Muscle of back (tissue), 11 donors: ENCODE results near the gene LILRA5. TPM values are rescaled to one million over a fixed set of nuclear protein-coding genes. Genes with fewer than 3 reads are reported as not detected.
"Not testable (repeated sequence)": the region's sequence is repeated elsewhere in the genome, so short reads cannot be mapped to it uniquely, and the experiment has no call there.

Experiments used
- DNase-seq, 3 donors: peaks; one replicate each; pipeline versions ENCODE4 v3.0.0 to v3.0.0-alpha.2; 2013
- polyA plus RNA-seq, 10 donors: library from polyadenylated mRNA; unstranded; fragments of 120-200 nt; gene quantifications; one replicate each; pipeline ENCODE4 v1.2.1, GENCODE V29; 2013; ENCODE audit not compliant: insufficient read length in 10 of 10

The LILRA5 gene
- polyA plus RNA-seq, 10 donors: 0.37 to 1.1 (median 0.54) TPM

DNA sequence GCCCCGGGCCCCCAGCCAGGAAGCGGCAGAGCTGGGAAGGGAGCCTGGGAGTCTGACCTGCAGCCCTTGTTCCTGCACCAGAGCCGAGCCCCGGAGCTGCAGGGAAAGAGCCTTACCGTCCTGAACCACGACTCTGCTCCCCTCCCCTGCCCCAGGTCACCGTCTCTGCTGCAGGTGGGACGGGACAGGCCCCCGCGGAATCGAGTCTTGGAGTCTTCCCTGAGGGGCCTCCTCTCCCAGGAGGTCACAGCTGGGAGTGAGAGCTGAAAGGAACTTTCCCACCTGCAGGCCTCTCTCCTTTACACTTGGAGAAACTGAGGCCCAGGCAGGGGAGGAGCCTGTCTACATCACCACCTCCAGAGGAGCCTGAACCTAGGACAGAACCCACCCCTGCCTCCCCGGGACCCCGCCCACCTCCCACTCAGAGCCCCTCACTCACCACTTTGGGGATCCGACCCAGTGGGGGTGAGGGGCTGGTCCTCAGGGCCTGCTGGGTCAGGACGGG is 35.8 kb downstream of the LILRA5 start:
- not testable (repeated sequence) for DNase-seq

DNA sequence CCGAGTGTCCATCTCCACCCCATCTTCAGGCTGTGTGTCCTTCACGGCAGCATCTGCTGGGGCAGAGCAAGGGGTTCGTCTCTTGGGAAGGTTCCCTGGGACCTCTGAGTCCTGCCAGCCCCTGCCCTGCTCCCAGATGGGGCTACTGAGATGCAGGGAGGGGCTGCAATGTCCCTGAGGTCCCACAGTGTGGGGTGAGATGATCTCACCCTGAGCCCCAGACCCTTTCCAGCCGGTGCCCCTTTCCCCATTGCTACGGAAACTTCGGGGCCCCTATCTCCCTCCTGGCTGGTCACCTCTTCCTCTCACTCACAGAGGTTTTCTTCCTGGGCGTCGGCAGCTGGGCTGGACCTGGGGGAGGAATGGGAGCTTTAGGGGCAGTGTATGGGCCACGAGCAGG is 37.0 kb downstream of the LILRA5 start:
- no peak for DNase-seq

DNA sequence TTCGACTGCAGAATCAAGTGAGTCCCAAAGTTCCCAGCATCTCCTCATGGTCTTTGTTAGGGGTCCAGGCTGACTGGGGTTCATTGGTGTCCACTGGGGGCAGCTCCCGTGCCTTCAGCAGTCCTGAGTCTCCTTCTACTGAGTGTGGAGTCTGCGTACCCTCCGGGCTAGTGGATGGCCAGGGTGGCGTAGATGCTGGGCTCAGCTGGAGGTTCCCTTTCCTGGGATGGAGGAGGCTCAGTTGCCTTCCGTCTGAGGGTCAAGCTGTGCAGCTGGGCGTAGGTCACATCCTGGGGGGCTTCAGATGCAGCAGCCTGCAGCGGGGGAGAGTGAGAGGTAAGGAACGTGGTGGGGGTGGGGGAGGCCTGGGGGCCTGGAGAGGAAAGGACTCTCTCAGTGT is 38.5 kb downstream of the LILRA5 start:
- not testable (repeated sequence) for DNase-seq

DNA sequence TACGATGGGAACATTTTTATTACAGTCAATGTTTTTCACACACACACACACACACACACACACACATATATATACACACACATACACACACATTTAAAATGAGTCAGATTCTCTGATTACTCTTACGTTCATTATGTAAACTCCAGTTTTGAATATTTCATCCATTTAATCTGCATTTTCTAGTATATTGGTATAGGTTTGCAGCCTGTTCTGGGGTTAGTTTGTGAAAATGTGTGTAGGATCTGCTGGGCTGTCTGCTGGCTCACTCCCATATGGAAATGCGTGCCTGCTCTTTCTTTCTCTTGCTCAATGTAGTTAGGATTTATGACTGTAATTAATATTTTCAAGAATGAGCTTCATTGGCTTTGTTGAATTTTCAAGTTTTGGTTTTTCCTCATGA is 39.1 kb downstream of the LILRA5 start:
- no peak for DNase-seq

DNA sequence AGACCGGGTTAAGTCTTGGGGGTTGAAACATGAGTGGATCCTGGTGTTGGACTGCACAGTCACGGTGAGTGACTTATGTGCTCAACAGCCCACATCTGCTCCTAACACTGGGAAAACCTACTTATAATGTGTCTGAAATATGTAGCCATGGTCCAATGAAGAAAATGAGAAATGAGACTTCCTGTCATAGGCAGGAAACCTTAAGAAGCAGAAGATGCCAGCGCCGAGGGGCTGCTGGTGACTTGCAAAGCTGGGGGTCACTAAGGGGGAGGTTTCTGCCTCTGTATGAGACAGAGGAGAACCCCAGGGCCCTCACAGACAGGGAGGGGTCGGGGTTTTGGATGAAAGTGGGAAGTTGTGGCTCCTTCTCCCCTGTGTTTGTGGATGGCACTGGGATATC is 40.8 kb downstream of the LILRA5 start:
- not testable (repeated sequence) for DNase-seq

DNA sequence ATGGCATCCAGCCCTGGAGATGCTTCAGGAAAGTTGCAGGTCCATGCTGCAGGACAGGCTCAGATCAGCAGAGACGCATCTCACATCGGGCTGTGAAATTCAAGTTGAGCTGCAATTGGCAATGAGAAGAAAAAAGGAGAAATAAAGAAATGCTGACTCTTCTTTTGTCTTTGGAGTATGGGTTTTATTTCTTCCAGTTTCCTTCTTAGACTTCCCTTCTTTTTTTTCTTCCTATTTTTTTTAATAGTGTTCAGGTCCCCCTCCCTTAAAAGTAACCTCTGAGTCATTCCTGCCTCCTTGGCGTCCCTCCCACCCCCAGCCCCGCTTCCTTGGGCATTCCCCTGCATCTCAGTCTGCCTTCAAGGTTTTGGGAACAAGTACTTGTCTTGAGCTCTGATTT is 41.4 kb downstream of the LILRA5 start:
- DNase-seq: not testable (repeated sequence)

DNA sequence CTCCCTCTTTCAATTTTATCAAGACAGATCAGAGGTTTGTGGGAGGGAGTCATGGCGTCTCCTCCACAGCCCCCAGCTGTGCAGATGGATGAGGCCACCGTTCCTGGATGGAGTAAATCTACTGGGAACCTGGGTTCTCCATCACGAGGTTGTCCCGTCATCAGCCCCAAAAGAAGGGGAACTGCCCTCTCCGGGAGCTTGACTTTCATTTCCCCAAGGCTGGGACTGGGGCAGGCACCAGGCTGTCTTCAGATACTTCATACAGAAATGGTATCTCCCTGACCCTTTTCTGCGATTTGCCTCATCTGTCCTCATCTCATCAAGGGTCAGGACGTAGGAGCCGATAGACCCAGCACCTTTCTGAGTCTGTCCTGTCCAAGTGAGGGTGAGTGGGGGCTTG is 41.9 kb downstream of the LILRA5 start:
- peak in 1 of 3 donors; percentile 9 for DNase-seq

DNA sequence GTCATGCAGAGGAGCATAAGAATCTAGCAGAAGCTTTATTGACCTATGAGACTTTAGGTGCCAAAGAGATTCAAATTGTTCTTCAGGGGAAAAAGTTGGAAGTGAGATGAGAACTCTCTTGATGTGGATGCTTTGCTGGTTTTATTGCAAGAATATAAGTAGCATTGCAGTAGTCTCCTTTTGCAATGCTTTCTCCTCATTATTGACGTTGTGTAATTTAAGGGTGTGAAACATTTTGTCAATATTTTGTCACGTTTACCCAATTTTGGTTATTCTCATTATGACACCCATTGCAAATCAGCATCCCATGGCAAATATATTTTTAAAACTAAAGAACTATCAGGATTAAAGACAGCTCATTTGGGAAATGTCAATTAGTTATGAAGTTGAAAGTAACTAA is 44.0 kb downstream of the LILRA5 start:
- no peak for DNase-seq

DNA sequence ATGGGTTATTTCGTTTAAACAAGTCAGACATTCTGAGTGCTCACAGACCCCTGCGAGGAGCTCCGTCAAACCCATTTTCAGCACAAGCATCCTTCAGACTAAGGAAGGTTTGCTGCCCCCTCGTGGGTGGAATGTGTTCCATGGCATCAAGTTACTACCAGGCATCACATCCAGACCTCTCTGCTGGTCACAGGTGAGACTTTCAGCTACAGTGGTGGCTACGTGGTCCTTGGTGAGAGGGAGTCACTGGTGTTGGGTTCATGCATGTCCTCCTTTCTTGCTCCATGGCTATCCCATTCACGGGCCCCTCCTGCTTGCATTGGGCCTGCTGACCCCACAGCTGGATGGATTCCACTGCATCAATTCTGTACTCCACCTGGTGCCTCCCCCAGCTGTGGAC is 46.8 kb downstream of the LILRA5 start:
- peak; percentile 27 to 69 (median 54) for DNase-seq

DNA sequence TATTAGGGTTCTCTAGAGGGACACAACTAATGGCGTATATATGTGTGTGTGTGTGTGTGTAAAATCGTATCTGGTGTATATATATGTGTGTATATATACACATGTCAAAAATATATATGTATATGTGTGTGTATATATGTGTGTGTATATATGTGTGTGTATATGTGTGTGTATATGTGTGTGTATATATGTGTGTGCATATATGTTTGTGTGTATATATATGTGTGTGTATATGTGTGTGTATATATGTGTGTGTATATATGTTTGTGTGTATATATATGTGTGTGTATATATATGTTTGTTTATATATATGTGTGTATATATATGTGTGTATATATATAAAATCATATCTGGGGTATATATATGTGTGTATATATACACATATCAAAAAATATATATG is 50.5 kb downstream of the LILRA5 start:
- DNase-seq: no peak

DNA sequence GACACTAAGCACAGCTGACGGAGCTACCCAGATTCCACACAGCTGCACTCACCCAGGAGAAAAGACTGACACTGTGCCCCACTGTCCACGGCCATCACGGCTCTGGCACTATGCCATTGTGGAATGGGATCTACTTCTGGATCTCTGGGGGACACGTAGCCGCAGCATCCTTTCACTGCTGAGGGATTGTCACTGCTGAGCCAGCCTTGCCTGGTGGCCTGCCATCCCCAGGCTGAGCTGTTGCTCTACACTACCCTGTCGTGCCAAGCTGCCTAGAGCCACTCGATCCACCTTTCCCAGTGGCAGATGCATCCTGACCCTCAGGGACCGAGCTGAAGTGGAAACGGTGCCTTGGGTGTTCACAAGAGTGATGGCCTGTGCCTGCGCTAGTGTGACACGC is 50.9 kb downstream of the LILRA5 start:
- DNase-seq: no peak

DNA sequence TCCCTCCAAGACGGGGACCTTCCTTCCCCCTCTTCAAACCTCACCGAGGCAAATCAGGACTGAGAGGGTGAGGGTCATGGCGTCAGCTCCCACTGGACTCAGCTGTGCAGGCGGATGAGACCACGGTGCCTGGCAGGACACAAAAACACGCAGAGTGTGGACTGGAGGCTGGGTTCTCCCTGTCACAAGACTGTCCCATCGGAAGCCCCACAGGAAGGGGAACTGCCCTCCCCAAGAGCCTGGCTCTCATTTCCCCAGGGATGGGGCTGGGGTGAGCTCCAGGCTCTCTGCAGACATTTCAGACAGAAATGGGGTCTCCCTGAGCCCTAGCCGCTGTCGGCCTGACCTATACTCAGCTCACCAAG is 55.9 kb downstream of the LILRA5 start, which contains the start of gene LILRB5:
LILRB5 (minus strand) TSS at position 158 of the 365 bp plus-strand sequence; CDS start at position 78, 80 bp downstream.
- no peak for DNase-seq

Other genes with a start within 250 kb of the LILRA5 start
- under 1 TPM in 2 of 10 donors, not detected in 8; 0.22 to 0.35 TPM for gene VSTM1, start 249.3 kb downstream of the LILRA5 start, polyA plus RNA-seq
- gene TARM1, start 231.8 kb downstream of the LILRA5 start, polyA plus RNA-seq: not detected
- gene OSCAR, start 212.4 kb downstream of the LILRA5 start, polyA plus RNA-seq: under 1 TPM; 0.11 to 0.54 (median 0.43) TPM
- 100 to 1,000 TPM in 5 of 10 donors, 10 to 100 TPM in 5; 76.3 to 116 (median 98.6) TPM for gene NDUFA3, start 210.3 kb downstream of the LILRA5 start, polyA plus RNA-seq
- gene TFPT, start 197.5 kb downstream of the LILRA5 start, polyA plus RNA-seq: 10 to 100 TPM in 9 of 10 donors, 1 to 10 TPM in 1; 9.8 to 17.7 (median 13.4) TPM
- 10 to 100 TPM; 35.0 to 52.0 (median 45.4) TPM for gene PRPF31, start 197.4 kb downstream of the LILRA5 start, polyA plus RNA-seq
- gene CNOT3, start 175.4 kb downstream of the LILRA5 start, polyA plus RNA-seq: 10 to 100 TPM; 30.0 to 46.6 (median 35.3) TPM
- 10 to 100 TPM in 1 of 10 donors, 1 to 10 TPM in 9; 5.7 to 10.3 (median 7.9) TPM for gene LENG1, start 153.4 kb downstream of the LILRA5 start, polyA plus RNA-seq
- 1 to 10 TPM; 1.3 to 4.5 (median 3.0) TPM for gene TMC4, start 140.0 kb downstream of the LILRA5 start, polyA plus RNA-seq
- gene MBOAT7, start 123.6 kb downstream of the LILRA5 start, polyA plus RNA-seq: 10 to 100 TPM; 19.7 to 34.6 (median 28.0) TPM
- gene TSEN34, start 121.9 kb downstream of the LILRA5 start, polyA plus RNA-seq: 10 to 100 TPM; 20.8 to 37.2 (median 30.6) TPM
- 1,000 to 10,000 TPM; 1,602 to 2,705 (median 2,168) TPM for gene RPS9, start 112.3 kb downstream of the LILRA5 start, polyA plus RNA-seq
- 1 to 10 TPM in 9 of 10 donors, under 1 TPM in 1; 0.79 to 3.8 (median 2.3) TPM for gene LILRB3, start 90.2 kb downstream of the LILRA5 start, polyA plus RNA-seq
- gene LILRA6, start 70.4 kb downstream of the LILRA5 start, polyA plus RNA-seq: 1 to 10 TPM; 1.1 to 2.6 (median 1.5) TPM
- 10 to 100 TPM in 1 of 10 donors, 1 to 10 TPM in 9; 6.8 to 11.2 (median 8.9) TPM for gene LILRB5, start 55.9 kb downstream of the LILRA5 start, polyA plus RNA-seq
- 1 to 10 TPM; 1.2 to 2.3 (median 1.7) TPM for gene LILRB2, start 32.1 kb downstream of the LILRA5 start, polyA plus RNA-seq
- under 1 TPM in 2 of 10 donors, not detected in 8; 0.17 to 0.20 TPM for gene LILRA4, start 26.0 kb upstream of the LILRA5 start, polyA plus RNA-seq
- gene LAIR1, start 51.8 kb upstream of the LILRA5 start, polyA plus RNA-seq: 10 to 100 TPM in 1 of 10 donors, 1 to 10 TPM in 9; 5.6 to 11.0 (median 7.4) TPM
- 1 to 10 TPM; 2.6 to 6.1 (median 3.9) TPM for gene TTYH1, start 102.3 kb upstream of the LILRA5 start, polyA plus RNA-seq
- 100 to 1,000 TPM in 3 of 10 donors, 10 to 100 TPM in 7; 51.0 to 156 (median 85.9) TPM for gene LENG8, start 136.0 kb upstream of the LILRA5 start, polyA plus RNA-seq
- 1 to 10 TPM in 8 of 10 donors, under 1 TPM in 2; 0.94 to 2.6 (median 1.6) TPM for gene LENG9, start 150.6 kb upstream of the LILRA5 start, polyA plus RNA-seq
- 10 to 100 TPM; 17.7 to 74.8 (median 29.7) TPM for gene CDC42EP5, start 160.1 kb upstream of the LILRA5 start, polyA plus RNA-seq
- 1 to 10 TPM in 1 of 10 donors, under 1 TPM in 2, not detected in 7; 0.64 to 2.6 (median 0.68) TPM for gene LAIR2, start 189.7 kb upstream of the LILRA5 start, polyA plus RNA-seq